Epithelial cell of esophagus (primary cell): Measurements from ENCODE around the gene C19orf44.
A peak's percentile ranks its signal among the peaks of the same experiment; 100 is the strongest.
"Not testable (repeated sequence)": the region's sequence is repeated elsewhere in the genome, so short reads cannot be mapped to it uniquely, and the experiment has no call there.

Source experiments
- DNase-seq: peaks from one replicate; pipeline ENCODE4 v3.0.0; 2010; ENCODE audit warnings: low read depth
- H3K4me3 ChIP-seq: 2 replicates; pipeline ENCODE4 v1.5.1; 2011; ENCODE audit warnings: mild to moderate bottlenecking, low read length, control low read depth
- CTCF ChIP-seq: IDR thresholded peaks from 2 replicates; pipeline ENCODE4 v1.5.1; 2011; ENCODE audit warnings: low read depth, mild to moderate bottlenecking, low read length, control low read depth, inconsistent platforms; ENCODE audit not compliant: insufficient read depth; ENCODE audit errors: missing control alignments

C19orf44 gene

GRCh38 chr19:16461630-16462051, 34.6 kb upstream of the C19orf44 start:
- TF ChIP-seq CTCF: no peak
- no peak for DNase-seq
- H3K4me3 ChIP-seq: no peak overlapping the region

GRCh38 chr19:16462757-16463250, 33.4 kb upstream of the C19orf44 start:
- no peak for TF ChIP-seq CTCF
- H3K4me3 ChIP-seq: no peak overlapping the region
- DNase-seq: peak; percentile 88

DNA sequence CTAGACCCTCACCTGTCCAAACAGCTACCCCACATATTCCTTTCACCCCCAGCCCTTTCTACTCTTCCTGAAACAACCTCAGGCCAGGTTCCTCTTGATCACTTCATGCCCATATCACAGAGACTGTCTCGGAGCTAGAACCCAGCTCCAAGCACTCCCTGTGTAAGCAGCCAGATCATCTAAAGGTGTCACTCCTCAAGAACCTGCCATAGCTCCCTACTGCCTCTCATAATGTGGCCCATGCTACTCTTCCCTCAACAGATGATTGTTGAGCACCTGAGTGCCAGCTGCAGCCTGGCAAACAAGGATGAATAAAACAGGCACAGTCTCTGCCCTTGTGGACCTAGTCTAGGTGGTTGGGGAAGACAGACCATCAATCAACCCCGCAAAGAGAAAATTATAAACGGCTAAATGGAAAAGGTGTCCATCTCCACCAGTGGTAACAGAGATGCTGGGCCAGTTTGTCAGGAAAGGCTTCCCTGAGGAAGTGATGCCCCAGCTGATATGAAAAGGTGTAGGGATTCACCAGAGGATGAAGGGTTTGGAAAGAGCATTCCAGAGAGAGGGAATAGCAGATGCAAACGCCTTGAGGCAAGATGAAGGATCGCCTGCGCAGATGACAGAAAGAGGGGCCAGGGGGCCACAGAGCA, 32.7 kb upstream of the C19orf44 start:
- DNase-seq: no peak
- TF ChIP-seq CTCF: no peak
- no peak overlapping the region for H3K4me3 ChIP-seq

DNA sequence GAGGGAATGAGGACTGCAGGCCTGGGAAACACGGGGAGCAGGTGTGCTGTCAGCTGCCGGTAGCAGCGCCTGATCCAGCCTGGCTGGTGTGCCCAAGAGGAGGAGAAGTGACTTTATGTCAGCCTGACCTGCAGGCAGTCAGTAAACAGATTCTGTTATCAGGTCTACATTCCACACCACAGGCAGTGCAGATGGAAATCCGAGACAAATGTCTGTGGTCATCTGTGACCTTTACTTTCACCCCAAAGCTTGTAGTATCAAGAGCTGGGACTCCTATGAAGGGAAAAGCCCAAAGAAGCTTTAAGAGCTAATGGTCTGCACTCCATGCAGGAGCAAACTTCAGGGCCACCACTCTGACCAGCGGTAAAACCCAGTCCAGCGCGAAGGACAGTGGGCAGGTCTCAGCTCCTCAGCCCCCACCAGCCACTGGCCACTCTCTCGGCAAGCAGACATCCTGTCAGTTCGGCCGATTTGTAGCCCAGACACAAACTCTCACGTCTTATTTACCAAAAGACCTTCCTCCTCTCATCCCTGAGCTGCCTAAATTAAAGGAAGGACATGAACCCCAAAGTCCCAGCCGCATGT, 32.1 kb upstream of the C19orf44 start:
- DNase-seq: no peak
- no peak for TF ChIP-seq CTCF
- H3K4me3 ChIP-seq: no peak overlapping the region

GRCh38 chr19:16465239-16465638, 31.0 kb upstream of the C19orf44 start:
- no peak for TF ChIP-seq CTCF
- DNase-seq: no peak
- H3K4me3 ChIP-seq: no peak overlapping the region

DNA sequence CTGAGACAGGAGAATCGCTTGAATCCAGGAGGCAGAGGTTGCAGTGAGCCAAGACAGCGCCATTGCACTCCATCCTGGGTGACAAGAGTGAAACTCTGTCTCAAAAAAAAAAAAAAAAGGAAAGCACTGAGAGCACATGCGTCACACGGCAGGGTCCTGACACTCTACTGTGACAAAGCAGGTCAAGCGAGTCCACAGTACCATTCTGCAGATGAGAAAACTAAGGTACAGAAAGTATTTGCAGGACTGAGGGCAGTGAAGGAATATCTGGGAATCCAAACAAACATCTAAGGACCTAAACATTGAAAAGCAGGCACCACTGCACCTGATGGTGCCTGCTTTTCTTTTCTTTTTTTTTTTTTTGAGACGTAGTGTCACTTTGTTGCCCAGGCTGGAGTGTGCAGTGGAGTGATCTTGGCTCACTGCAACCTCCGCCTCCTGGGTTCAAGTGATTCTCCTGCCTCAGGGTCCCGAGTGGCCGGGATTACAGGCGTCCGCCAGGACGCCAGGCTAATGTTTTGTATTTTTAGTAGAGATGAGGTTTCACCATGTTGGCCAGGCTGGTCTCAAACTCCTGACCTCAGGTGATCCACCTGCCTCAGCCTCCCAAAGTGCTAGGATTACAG, 29.3 kb upstream of the C19orf44 start:
- DNase-seq: not testable (repeated sequence)

GRCh38 chr19:16467581-16467980, 28.6 kb upstream of the C19orf44 start:
- no peak for DNase-seq
- H3K4me3 ChIP-seq: no peak overlapping the region
- no peak for TF ChIP-seq CTCF

More for the DNA sequence above, 29.3 kb upstream of the C19orf44 start:
- H3K4me3 ChIP-seq: not testable (repeated sequence)
